Anterior cingulate cortex (tissue), 58 donors: ENCODE results near the gene ZNF365.
A peak's percentile ranks its signal among the peaks of the same experiment; 100 is the strongest.
"Not testable (repeated sequence)": the region's sequence is repeated elsewhere in the genome, so short reads cannot be mapped to it uniquely, and the experiment has no call there.

Source experiments
- DNase-seq, 58 donors: peaks; one replicate each; lab custom pipeline; 2025; lab: John Stamatoyannopoulos, UW

Gene ZNF365

DNA sequence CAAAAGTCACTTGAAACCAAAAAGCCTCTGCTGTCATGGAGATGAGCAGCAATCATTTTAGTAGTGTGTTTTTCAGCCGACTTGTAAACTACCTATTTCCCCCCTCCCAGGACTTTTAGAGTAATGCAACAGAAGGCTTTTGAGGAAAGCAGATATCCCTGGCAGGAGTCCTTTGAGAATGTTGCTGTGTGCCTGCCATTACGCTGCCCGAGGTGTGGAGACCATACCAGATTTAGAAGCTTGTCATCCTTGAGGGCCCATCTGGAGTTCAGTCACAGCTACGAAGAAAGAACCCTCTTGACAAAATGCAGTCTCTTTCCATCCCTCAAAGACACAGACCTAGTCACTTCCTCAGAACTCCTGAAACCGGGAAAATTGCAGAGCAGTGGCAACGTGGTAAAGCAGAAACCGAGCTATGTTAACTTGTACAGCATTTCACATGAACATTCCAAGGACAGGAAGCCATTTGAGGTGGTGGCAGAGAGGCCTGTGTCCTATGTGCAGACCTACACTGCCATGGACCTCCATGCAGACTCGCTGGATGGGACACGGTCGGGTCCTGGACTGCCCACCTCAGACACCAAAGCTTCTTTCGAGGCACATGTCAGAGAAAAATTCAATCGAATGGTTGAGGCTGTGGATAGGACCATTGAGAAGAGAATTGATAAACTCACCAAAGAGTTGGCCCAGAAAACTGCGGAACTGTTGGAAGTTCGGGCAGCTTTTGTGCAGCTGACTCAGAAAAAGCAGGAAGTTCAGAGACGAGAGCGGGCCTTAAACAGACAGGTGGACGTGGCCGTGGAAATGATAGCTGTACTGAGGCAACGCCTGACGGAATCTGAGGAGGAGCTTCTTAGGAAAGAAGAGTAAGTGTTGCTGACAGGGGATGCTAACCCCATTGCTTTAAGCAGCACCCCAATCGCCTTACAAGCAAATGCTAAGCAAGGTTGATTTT, 2.2 kb downstream of the ZNF365 start:
- DNase-seq: peak in 24 of 58 donors; percentile 7 to 66 (median 32)

DNA sequence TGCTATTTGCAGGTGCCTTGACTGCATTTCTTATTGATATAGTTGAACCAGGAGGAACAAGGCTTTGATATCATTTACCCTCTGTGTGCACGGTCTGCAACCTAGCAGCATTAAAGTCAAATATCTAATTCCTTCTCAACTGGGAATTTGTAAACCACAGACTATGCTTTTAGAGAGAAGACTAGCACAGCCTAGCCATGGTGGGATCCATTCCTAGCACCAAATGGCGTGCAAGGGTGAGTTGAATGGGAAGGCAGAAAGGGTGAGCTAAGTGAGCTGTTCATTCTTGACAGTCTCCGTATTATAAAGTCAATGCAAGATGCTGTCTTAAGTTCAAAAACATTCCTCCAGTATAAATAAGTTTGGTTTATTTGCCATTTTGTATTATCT, 2.9 kb downstream of the ZNF365 start:
- DNase-seq: no peak

DNA sequence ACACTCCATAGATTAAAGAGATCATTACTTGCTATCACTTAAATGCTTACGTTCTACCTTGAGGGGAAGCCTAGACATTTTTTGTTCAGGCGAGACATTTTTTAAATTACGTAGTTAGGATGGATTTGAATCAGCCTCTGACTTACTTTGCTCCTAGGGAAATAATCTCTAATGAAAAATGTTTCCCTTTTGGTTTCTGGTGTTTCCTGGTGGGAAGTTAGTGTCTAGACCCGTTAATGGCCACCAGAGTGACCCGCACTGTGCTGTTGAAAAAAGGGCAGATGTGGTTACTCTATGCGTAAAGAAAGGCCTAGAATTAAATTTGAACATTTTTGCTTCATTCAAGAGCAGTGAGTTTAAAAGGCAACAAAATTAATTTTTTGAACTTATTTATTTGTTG, 3.8 kb downstream of the ZNF365 start:
- DNase-seq: no peak

DNA sequence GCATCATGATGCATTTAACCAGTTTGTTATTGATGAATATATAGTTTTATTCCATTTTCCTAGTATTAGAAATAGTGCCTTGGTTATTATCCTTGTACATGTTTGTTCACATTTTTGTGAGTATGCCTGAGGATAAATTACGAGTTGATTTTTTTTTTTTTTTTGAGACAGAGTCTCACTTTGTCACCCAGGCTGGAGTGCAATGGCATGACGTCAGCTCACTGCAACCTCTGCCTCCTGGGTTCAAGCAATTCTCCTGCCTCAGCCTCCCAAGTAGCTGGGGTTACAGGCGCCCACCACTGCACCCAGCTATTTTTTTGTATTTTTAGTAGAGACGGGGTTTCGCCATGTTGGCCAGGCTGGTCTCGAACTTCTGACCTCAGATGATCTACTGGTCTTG, 4.7 kb downstream of the ZNF365 start:
- not testable (repeated sequence) for DNase-seq

DNA sequence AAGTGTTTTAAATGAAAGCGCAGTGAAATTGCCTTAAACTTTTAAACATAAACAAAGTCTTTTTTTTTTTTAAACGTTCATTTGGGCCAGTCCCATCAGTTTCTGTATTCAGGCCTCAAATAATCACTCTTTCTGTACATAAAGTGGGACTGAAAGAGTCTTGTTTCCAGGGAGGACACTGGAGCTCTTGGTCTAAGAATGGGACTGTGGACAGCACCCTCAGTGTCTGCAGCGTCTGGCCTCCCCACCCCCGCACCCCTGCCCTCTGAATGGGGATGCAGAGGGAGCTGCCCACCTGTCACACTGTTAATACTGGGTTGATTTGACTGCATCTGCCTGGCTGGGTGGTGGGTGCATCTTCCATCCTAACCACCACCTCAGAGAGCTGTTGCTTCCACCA, 5.2 kb downstream of the ZNF365 start:
- peak in 27 of 58 donors; percentile 11 to 81 (median 40) for DNase-seq

DNA sequence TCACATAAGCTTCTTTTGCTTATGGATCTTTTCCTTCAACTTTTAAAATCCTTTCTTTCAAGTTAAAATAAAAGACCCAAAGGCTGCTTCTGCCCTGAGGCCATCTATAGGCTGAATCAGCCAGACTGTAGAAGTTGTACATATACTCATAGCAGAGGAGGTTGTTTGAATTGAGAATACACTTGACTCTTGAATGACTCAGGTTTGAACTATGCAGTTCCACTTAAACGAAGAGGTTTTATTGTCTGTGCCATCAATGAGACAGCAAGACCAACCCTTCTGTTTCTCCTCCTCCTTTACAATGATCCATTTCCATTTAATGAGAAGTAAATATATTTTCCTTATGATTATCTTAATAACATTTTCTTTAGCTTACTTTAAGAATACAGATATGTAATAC, 5.8 kb downstream of the ZNF365 start:
- DNase-seq: no peak

DNA sequence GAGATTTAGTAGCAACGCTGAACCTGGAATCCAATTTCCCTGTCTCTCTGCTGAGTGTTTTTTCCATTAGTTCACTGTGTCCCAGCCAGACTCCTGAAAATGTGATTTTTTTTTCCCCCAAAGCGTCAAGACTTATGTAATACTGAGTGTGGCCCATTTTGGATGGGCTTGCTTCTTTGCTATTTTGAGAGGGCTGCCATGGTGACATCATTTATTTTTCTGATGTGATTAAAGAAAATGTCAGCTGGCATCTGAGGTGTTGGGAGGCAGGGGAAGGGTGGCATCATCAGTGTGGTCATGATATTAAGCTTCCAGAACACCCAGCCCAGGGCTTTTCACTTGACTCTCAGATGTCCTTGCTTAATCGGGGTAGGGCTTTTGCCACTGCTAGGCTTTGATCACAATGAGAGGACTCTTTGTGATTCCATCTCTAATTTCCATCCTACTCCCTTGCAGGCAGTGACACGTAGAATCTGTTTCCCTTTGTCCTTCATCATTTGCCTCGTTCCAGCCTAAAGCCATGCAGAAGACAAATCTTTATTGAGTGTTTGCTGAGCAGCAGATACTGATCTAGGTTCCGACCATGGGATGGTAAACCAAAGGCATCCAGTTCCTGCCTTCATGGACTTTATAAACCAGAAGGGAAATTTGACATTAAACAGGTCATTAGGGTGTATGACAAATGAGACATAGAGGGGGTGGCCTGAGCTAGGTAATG, 7.4 kb downstream of the ZNF365 start:
- DNase-seq: peak in 19 of 58 donors; percentile 11 to 69 (median 30)

DNA sequence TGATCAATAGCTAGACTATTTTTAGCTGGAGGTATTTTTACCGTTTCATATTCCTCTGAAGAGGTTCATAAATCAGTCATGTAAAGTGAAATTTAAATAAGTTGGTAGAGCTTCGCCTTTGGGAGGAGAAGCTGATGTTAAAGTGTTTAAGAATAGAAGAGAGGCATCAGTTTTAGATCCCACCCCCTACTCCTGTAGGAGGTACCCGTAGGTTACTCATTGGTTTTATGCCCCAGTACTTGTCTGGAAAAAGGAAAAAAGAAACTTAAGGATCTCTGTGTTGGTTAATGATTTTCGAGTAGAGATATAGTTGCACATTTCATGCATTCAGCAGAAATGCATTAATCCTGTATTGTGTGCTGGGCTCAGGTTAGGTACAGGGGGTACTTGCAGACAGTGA, 8.7 kb downstream of the ZNF365 start:
- no peak for DNase-seq

DNA sequence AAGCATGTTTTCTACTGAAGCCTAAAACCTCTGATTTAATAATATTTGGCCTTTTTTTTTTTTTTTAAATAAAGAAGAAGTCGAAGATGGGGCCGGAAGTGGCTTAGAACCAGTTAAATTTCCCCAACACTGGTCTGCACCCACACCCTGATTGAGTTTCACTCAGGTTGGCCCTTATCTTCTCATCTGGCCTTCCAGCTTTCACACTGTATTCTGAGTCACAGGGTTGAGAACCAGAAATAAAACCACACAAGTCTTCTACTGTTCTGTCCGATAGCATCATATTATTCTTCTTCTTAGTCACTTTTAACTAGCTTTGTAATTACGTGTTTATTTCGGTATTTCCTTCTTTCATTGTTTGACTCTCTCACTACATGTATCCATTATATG, 9.9 kb downstream of the ZNF365 start:
- peak in 1 of 58 donors; percentile 33 for DNase-seq

DNA sequence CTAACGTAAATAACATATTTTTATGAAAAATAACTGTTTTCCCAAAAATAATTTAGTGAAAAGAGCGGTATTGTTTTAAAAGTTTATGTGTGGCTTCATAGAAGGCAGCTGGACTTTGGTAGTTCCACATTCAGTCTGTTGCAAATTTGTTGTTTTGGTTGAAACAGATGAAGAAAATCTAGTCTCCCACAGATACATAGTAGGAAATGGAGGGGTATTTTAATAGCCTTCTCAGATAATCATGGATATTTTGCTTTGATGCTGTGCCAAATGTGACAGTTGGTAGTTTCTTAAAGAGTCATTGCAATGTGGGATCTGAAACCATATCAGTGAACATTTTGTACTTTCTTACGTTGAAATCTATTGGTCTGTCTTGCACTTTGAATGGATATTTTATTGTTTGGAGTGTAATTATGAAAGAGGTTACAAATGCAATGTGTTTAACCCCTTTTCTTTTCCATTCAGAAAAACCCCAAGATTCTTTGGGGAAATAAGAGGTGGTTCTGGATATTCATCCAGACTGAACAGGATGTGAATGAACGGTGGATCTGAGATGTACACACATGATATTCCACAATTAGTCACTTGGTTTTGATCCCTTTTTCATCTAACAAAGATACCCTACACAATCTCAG, 10.4 kb downstream of the ZNF365 start:
- DNase-seq: no peak

DNA sequence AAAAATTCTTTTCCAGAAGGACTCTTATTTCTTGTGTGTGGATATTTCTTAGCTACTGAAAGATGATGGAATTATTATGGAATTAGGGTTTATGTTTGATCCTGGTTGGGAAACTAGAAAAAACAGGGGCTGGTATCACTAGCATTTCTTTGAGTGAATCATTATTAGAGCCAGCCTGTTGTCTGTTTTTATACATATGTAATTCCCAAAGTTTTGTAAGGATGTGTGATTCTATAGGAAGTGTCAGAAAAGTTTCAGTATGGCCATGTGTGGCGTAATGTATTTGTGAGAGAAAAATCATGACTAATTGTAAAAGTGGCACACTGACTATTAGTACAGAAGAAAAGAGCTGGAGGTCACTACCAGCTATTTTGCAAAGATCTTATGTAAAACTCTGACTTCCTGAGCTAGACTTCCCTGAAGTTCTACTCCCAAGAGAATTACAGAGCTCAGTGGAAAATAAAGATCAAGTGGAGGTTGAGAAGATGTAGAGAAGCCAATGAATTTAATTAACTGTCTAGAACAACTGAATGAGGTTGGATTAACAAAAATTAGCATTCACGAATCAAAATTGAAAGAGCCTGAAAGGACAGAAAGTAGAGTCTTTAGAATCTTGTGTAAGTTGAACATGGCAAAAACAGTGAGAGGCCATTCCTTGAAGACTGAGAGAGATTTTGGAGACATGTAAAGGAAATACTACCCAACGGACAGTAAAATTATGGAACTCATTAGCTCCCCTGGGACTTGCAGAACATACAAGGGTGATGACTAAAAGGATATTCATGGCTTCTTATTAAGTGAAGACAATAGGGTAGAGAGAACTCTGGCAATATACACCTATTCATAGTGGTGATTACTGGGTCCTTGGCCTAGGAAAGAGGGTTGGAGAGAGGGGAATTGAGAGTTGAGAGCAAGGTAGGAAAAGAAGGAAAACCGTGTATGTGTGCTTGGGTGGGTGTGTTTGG, 12.5 kb downstream of the ZNF365 start:
- no peak for DNase-seq

DNA sequence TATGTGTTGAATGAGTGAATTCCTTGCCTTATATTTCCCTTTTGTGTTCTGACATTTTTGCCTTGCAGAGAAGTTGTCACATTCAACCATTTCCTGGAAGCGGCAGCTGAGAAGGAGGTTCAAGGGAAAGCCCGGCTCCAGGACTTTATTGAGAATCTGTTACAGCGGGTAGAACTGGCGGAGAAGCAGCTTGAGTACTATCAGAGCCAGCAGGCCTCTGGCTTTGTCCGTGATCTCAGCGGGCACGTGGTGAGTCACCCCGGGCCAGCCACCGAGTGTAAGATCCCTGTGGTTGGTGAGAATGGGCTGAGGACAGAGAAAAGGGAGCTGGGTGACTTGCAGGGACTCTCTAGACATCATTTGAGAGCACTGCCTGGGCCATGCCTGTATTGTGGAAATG, 14.2 kb downstream of the ZNF365 start:
- peak in 32 of 58 donors; percentile 13 to 87 (median 41) for DNase-seq

DNA sequence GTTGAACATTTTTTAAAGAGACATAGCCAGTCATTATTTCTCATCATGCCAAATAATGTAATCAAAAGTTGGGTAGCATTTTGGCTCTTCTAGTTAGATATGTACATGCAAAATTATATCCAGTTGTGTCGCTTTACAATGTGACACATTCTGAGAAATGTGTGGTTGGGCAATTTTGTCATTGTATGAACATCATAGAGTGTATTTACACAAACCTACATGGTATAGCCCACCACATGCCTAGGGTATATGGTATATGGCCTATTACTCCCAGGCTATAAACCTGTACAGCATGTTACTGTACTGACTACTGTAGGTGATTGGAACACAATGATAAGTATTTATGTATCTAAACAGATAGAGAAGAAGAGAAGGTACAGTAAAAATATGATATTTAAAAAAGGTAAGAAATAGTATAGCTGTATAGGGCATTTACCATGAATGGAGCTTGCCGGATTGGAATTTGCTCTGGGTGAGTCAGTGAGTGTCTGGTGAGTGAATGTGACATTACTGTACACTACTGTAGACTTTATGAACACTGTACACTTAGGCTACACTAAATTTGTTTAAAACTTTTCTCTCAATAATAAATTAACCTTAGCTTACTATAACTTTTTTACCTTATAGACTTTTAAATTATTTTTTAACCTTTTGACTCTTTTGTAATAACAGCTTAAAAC, 16.5 kb downstream of the ZNF365 start:
- no peak for DNase-seq

DNA sequence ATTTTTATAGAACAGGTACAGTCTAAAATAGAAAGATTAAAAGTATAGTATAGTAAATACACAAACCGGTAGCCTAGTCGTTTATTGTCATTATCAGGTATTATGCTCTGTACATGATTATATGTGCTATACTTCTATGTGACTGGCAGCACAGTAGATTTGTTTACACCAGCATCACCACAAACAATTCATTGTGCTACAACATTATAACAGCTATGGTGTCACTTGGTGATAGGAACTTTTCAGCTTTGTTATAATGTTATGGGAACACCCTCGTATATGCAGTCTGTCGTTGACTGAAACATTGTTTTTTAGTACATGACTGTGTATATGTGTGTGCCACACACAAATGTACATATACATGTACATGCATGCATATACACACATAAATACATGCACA, 19.1 kb downstream of the ZNF365 start:
- peak in 1 of 58 donors; percentile 36 for DNase-seq

DNA sequence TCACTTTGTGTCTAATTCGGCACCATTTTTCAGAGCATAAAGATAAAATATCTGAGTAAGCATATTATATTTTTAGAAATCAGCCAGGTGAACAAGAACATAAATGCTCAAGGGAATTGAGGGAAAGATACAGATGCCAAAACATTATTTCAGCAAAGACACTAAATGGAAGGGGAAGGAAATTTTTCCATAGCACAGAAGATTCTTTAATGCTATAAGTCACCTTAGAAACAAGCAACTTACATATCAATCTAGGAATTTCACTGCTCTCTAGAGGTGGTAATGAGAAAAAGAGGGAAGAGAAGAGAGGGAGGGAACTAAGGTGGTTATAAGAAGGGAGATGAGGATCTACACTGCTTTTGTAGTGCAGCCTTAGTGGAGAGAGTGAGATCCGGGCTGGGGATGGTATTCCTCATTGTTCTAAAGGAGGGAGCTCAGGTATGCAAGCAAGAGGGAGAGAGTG, 20.4 kb downstream of the ZNF365 start:
- no peak for DNase-seq

DNA sequence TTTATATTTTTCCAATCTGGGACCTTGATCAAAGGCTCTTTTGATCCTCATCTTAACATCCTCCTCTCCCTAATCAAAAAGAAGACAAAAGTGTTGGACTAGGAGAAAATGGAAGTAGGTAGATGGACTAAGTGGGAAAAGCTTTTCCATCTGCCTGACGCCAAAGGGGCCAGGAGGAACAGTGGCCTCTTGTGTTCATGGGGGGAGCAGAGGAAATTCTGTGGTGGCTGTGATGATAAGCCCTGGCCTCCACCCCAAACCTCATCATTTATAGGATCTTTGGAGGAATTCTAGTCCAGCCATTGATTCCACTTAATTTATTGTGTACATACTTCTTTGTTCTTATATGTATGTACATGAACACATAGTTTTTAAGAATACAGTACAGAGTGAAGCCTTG, 21.7 kb downstream of the ZNF365 start:
- peak in 1 of 58 donors; percentile 19 for DNase-seq

DNA sequence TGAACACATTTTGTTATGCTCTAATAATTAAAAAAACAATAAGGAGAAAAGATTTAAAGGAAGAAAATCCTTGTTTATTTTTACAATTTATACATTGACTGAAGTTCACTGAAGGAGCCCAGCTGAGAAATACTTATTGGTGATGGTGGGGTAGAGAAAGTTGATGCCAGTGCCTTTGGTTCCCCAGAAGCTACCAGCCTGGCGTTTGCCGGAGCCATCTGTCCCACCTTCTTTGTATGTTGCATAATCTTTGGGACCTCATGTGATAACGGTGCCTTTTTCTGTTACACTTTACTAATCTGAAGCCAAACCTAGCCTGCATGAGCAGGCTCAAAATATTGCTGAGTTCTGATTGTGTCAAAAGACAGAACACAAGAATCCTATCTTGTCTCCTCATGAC, 22.7 kb downstream of the ZNF365 start:
- no peak for DNase-seq

DNA sequence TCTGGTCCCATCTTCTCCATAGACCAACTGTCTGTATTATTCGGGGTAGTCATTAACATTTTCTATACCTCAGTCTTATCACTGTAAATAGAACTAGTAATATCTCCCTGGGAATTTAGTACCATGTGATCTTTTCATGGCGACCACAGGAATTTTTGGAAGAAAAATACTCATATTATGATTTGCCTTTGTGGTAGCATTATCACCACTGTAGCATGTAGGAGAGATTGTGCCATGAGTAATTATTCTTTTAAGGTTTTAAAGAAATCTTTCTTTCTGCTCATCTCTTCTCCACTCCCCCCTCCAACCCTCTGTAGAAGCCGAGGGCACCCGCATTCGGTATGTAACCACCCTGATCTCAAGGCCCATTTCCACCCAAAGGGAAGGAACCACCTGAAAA, 25.0 kb downstream of the ZNF365 start:
- no peak for DNase-seq

DNA sequence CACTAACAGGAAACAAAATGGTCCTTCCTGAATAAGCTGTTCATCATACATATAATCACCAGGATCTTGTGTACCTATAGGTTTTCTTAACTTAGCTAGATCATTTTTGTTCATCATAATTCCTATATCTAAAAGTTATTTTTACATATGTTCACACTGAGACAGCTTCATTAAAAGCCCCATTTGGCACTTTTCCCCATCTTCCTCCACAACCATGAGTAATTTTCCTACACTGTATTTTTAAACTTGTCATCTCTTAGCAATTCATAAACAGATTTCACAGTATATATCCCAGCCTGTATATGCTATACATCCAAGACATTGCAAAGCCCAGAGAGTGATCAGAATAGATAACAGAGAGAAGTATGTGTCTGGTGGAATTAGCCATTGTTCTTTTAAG, 28.3 kb downstream of the ZNF365 start:
- no peak for DNase-seq
